ENCODE data around the gene MAP1LC3B2. TPM values are rescaled to one million over a fixed set of nuclear protein-coding genes. Genes with fewer than 3 reads are reported as not detected.

MAP1LC3B2 gene
- 3.3 to 4.1 TPM (median 3.3 TPM) in 3 replicates for total RNA-seq
- long read RNA-seq = 0 reads

DNA sequence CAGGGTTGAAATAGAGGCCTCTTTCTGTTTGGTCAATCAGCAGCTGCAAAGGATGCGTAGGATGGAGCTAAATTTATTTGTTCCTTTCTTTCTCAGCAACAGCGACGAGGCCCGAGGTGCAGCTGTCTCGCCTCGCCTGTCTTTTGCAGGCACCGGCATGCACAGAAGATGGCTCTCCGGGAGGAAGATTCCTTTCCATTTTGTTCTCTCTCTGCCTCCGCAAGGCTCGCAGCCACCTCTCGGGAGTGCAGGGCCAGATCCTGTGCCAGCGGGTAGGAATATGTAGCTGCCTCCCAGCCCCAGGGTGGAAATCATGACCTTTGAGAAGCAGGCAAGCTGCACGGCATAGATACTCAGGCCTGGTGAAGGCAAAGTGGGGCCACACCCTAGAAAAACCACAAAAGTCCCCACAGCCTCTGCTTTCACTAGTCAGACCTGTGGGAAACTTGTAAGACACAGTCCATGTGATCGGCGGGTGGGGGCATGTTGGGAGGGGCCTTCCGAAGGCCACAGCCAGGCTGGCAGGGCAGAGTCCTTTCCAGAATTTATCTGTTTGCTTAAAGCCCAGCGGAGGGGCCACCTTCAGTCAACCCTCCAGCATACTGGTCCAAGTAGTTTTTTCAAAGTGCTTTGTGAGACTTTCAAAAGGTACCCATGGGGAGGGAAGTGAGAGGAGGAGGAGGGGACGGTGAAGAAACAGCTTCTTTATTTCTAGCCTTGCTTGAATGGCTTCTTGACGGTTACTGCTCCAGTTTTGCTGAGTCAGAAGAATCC lies at the start of gene MAP1LC3B2:
Gene MAP1LC3B2 (plus strand): TSS at position 220 of the 774 bp plus-strand sequence. CDS start 16,562 bp downstream, outside the sequence.
- no peak for TF ChIP-seq CTCF (IDR thresholded peaks at IDR 0.05)
- DNase-seq (ENCODE audit: low spot score) = no peak
- peak within 1 kb of the TSS; percentile 56 for H3K4me3 Mint-ChIP-seq (ENCODE audit: unreplicated experiment)

DNA sequence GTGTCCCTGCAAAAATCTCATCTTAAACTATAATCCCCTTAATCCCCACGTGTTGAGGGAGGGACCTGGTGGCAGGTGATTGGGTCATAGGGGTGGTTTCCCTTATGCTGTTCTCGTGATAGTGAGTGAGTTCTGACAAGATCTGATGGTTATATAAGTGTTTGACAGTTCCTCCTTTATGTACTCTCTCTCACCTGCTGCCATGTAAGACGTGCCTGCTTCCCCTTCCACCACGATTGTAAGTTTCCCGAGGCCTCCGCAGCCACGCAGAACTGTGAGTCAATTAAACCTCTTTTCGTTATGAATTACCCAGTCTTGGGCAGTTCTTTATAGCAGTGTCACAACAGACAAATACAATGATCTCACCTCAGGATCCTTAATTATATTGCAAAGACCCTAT lies 45.2 kb upstream of the MAP1LC3B2 start:
- Mint-ChIP-seq H3K36me3 (ENCODE audit: low read depth) (no peaks in the 10 kb centered on the region), H3K27me3 (ENCODE audit: low read depth) (no peaks in the 10 kb centered on the region), H3K4me1 (ENCODE audit: low read depth) (peaks cover under 1% of the 10 kb centered on the region), H3K27ac (ENCODE audit: unreplicated experiment) (no peak overlapping the region), H3K9me3 (ENCODE audit: low read depth) (no peaks in the 10 kb centered on the region), H3K4me3 (ENCODE audit: unreplicated experiment) (no peak overlapping the region)
- no peak for TF ChIP-seq CTCF (IDR thresholded peaks at IDR 0.05)
- no peak for DNase-seq (ENCODE audit: low spot score)

More for the DNA sequence above, at the start of gene MAP1LC3B2:
- Mint-ChIP-seq H3K4me1 (ENCODE audit: low read depth) (peaks cover 28% of the 10 kb centered on the region), H3K27me3 (ENCODE audit: low read depth) (no peaks in the 10 kb centered on the region), H3K27ac (ENCODE audit: unreplicated experiment) (peak within 1 kb of the TSS; percentile 100), H3K9me3 (ENCODE audit: low read depth) (peaks cover 10% of the 10 kb centered on the region), H3K36me3 (ENCODE audit: low read depth) (peaks cover 3% of the 10 kb centered on the region)

- TF ChIP-seq CTCF (IDR thresholded peaks at IDR 0.05) = no peak
Measured at GRCh38 chr12:116515684-116516083, 43.5 kb upstream of the MAP1LC3B2 start.

GRCh38 chr12:116516657-116517056 lies 42.5 kb upstream of the MAP1LC3B2 start:
- no peaks in the 10 kb centered on the region for H3K27me3 Mint-ChIP-seq (ENCODE audit: low read depth)
- H3K4me3 Mint-ChIP-seq (ENCODE audit: unreplicated experiment) = no peak overlapping the region
- H3K4me1 Mint-ChIP-seq (ENCODE audit: low read depth) = peaks cover 11% of the 10 kb centered on the region
- no peaks in the 10 kb centered on the region for H3K9me3 Mint-ChIP-seq (ENCODE audit: low read depth)
- TF ChIP-seq CTCF (IDR thresholded peaks at IDR 0.05) = no peak
- DNase-seq (ENCODE audit: low spot score) = no peak
- no peak overlapping the region for H3K27ac Mint-ChIP-seq (ENCODE audit: unreplicated experiment)
- no peaks in the 10 kb centered on the region for H3K36me3 Mint-ChIP-seq (ENCODE audit: low read depth)

More at GRCh38 chr12:116515684-116516083, 43.5 kb upstream of the MAP1LC3B2 start:
- no peak for DNase-seq (ENCODE audit: low spot score)
- Mint-ChIP-seq H3K27ac (ENCODE audit: unreplicated experiment) (no peak overlapping the region), H3K9me3 (ENCODE audit: low read depth) (no peaks in the 10 kb centered on the region), H3K4me3 (ENCODE audit: unreplicated experiment) (no peak overlapping the region), H3K27me3 (ENCODE audit: low read depth) (no peaks in the 10 kb centered on the region), H3K4me1 (ENCODE audit: low read depth) (peaks cover 2% of the 10 kb centered on the region), H3K36me3 (ENCODE audit: low read depth) (no peaks in the 10 kb centered on the region)

- Mint-ChIP-seq H3K27ac (ENCODE audit: unreplicated experiment) (no peak overlapping the region), H3K27me3 (ENCODE audit: low read depth) (no peaks in the 10 kb centered on the region), H3K9me3 (ENCODE audit: low read depth) (no peaks in the 10 kb centered on the region), H3K4me1 (ENCODE audit: low read depth) (peaks cover 11% of the 10 kb centered on the region), H3K36me3 (ENCODE audit: low read depth) (no peaks in the 10 kb centered on the region), H3K4me3 (ENCODE audit: unreplicated experiment) (no peak overlapping the region)
- TF ChIP-seq CTCF (IDR thresholded peaks at IDR 0.05) = no peak
- DNase-seq (ENCODE audit: low spot score) = no peak
Measured at GRCh38 chr12:116517431-116518045, 41.6 kb upstream of the MAP1LC3B2 start.
